Skeletal muscle tissue (tissue), 4 donors: ENCODE results near the gene AMT. TPM values are rescaled to one million over a fixed set of nuclear protein-coding genes. Genes with fewer than 3 reads are reported as not detected.

Experiments used
- H3K27ac ChIP-seq: one replicate; pipeline ENCODE4 v1.7.0; 2013; ENCODE audit warnings: mild to moderate bottlenecking, low read depth, low read length, inconsistent platforms
- H3K27me3 ChIP-seq, 3 donors: one replicate each; pipeline ENCODE4 v1.7.0; 2013; ENCODE audit warnings: low read length in 3 of 3; ENCODE audit not compliant: control insufficient read depth in 3 of 3, insufficient read depth in 3 of 3
- H3K36me3 ChIP-seq, 3 donors: one replicate each; pipeline ENCODE4 v1.7.0; 2013; ENCODE audit warnings: low read length in 3 of 3; ENCODE audit not compliant: control insufficient read depth in 3 of 3, insufficient read depth in 3 of 3
- H3K4me1 ChIP-seq, 3 donors: one replicate each; pipeline ENCODE4 v1.7.0; 2013; ENCODE audit warnings: low read length in 3 of 3, mild to moderate bottlenecking in 3 of 3; ENCODE audit not compliant: control insufficient read depth in 3 of 3, insufficient read depth in 3 of 3
- H3K4me3 ChIP-seq, 3 donors: one replicate each; pipeline ENCODE4 v1.7.0; 2013; ENCODE audit warnings: low read length in 3 of 3
- H3K9ac ChIP-seq, 3 donors: one replicate each; pipeline ENCODE4 v1.7.0; 2013; ENCODE audit warnings: low read length in 3 of 3, mild to moderate bottlenecking in 3 of 3, moderate library complexity in 2 of 3, low read depth in 1 of 3
- H3K9me3 ChIP-seq, 3 donors: one replicate each; pipeline ENCODE4 v1.7.0; 2013; ENCODE audit warnings: low read length in 3 of 3; ENCODE audit not compliant: control insufficient read depth in 3 of 3
- total RNA-seq: library from RNA; depleted of rRNA; stranded (reverse); fragments of >200 nt; gene quantifications from one replicate; pipeline ENCODE4 v1.2.3, GENCODE V29; 2014
- donor health status: Osteomylitis.

AMT gene, protein sequence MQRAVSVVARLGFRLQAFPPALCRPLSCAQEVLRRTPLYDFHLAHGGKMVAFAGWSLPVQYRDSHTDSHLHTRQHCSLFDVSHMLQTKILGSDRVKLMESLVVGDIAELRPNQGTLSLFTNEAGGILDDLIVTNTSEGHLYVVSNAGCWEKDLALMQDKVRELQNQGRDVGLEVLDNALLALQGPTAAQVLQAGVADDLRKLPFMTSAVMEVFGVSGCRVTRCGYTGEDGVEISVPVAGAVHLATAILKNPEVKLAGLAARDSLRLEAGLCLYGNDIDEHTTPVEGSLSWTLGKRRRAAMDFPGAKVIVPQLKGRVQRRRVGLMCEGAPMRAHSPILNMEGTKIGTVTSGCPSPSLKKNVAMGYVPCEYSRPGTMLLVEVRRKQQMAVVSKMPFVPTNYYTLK
- total RNA-seq = 2.6 TPM

- Histone ChIP-seq H3K9me3 (no peaks in the 10 kb centered on the region), H3K36me3 (peaks cover 25 to 51% (median 46%) of the 10 kb centered on the region in 3 donors), H3K27ac (no peak within 1 kb of the TSS), H3K4me3 (peak within 1 kb of the TSS in 1 of 3 donors; percentile 27), H3K4me1 (peaks cover 0 to 10% (median 2%) of the 10 kb centered on the region in 3 donors), H3K27me3 (no peaks in the 10 kb centered on the region), H3K9ac (peak within 1 kb of the TSS in 2 of 3 donors; percentile 4 to 17)
Observed at GRCh38 chr3:49422379-49423248, at the start of gene AMT. Gene AMT (minus strand): TSS chr3:49422473. CDS start chr3:49422450, 23 bp downstream.

GRCh38 chr3:49470714-49471420, 48.6 kb upstream of the AMT start:
- Histone ChIP-seq H3K27me3 (no peaks in the 10 kb centered on the region), H3K27ac (peak overlapping the region; percentile 99), H3K36me3 (peaks cover 0 to 2% (median 0%) of the 10 kb centered on the region in 3 donors), H3K4me1 (peaks cover 25 to 29% (median 27%) of the 10 kb centered on the region in 3 donors), H3K9me3 (no peaks in the 10 kb centered on the region), H3K9ac (peak overlapping the region; percentile 76 to 97 (median 94)), H3K4me3 (peak overlapping the region; percentile 72 to 91 (median 86))

GRCh38 chr3:49469936-49470713, 47.9 kb upstream of the AMT start, which contains the start of gene DAG1:
Gene DAG1 (plus strand): TSS chr3:49470267. CDS start chr3:49510535, 40,268 bp downstream.
- peak within 1 kb of the TSS; percentile 78 to 91 (median 86) for H3K4me3 ChIP-seq
- H3K27ac ChIP-seq = peak within 1 kb of the TSS; percentile 99
- peaks cover 0 to 2% (median 0%) of the 10 kb centered on the region in 3 donors for H3K36me3 ChIP-seq
- no peaks in the 10 kb centered on the region for H3K27me3 ChIP-seq
- H3K4me1 ChIP-seq = peaks cover 25 to 34% (median 27%) of the 10 kb centered on the region in 3 donors
- H3K9me3 ChIP-seq = no peaks in the 10 kb centered on the region
- peak within 1 kb of the TSS; percentile 92 to 97 (median 94) for H3K9ac ChIP-seq

GRCh38 chr3:49469037-49469935, 47.0 kb upstream of the AMT start:
- H3K36me3 ChIP-seq = peaks cover 0 to 2% (median 0%) of the 10 kb centered on the region in 3 donors
- no peaks in the 10 kb centered on the region for H3K27me3 ChIP-seq
- H3K9ac ChIP-seq = peak overlapping the region; percentile 88 to 92 (median 92)
- peak overlapping the region; percentile 99 for H3K27ac ChIP-seq
- peak overlapping the region; percentile 67 to 88 (median 78) for H3K4me3 ChIP-seq
- no peaks in the 10 kb centered on the region for H3K9me3 ChIP-seq
- H3K4me1 ChIP-seq = peaks cover 25 to 34% (median 27%) of the 10 kb centered on the region in 3 donors

DNA sequence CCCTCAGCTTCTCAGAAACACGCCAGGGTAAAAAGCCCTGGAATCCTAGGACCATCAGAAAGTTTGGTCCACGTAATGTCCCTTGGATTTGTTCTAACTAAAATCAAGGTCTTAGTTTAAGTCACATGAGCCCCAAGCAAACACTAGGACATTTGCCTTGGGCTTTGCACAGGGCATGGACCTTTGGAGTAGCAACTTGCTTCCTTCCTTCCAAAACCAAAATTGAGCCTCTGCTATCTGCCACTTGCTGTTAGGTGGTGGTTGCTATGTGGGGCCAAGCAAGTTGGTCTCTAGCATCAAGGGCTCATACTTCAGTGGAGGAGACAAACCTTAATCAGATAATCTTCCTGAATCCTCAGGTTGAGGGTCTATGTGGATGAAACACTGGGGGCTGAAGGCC, 43.8 kb upstream of the AMT start:
- peaks cover 0 to 2% (median 0%) of the 10 kb centered on the region in 3 donors for H3K36me3 ChIP-seq
- peaks cover 27 to 34% (median 28%) of the 10 kb centered on the region in 3 donors for H3K4me1 ChIP-seq
- H3K27ac ChIP-seq = peak overlapping the region; percentile 36

DNA sequence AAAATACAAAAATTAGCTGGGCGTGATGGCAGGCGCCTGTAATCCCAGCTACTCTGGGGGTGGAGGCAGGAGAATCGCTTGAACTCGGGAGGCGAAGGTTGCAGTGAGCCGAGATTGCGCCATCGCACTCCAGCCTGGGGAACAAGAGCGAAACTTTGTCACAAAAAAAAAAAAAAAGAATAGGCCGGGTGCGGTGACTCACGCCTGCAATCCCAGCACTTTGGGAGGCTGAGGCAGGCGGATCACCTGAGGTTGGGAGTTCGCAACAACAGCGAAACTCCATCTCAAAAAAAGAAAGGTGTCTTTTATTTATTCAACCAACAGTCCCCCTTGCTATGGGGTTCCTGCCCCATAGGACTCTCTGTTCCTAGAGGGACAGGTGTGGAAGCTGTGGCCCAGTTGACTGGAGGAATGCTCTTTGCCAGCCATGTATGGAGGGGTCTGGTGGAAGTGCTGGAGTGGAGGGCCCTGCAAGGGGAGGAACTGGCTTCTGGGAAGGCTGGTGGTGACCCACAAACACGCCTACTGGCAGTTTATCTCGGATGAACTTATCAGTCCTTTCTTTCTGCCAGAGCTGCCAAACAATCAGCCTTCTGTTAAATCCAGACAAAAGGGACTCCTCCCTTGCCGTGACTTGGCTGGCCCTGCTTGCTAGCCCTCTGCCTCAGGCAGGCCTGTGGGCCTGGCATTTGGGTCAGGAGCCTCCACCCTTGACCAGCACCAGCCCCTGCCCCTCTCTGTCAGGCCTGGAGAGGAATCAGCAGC, 43.2 kb upstream of the AMT start:
- peak overlapping the region in 1 of 3 donors; percentile 38 for H3K9ac ChIP-seq

More for the DNA sequence above, 43.8 kb upstream of the AMT start:
- H3K4me3 ChIP-seq = no peak overlapping the region
- H3K9me3 ChIP-seq = no peaks in the 10 kb centered on the region
- H3K9ac ChIP-seq = no peak overlapping the region
- H3K27me3 ChIP-seq = no peaks in the 10 kb centered on the region

DNA sequence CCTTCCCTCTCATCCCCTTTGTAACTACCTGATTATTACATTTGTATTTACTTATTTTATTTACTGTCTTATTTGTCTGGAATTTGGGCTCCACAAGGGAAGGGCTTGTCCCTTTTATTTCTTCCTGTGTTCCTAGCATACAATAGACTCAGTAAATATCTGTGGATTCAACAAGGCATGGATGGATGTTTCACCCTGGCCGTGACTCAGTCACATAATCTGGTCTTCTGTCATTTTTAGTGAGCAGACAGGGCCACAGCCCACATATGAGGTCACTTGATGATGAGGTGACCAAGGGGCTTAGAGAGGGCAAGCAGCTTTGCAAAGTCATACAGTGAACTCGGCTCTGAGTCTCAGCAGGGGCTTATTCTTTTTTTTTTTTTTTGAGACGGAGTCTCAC, 39.9 kb upstream of the AMT start:
- Histone ChIP-seq H3K27me3 (no peaks in the 10 kb centered on the region), H3K36me3 (no peaks in the 10 kb centered on the region), H3K4me1 (peaks cover 18 to 26% (median 20%) of the 10 kb centered on the region in 3 donors), H3K4me3 (no peak overlapping the region), H3K9ac (peak overlapping the region in 1 of 3 donors; percentile 37), H3K27ac (peak overlapping the region; percentile 4), H3K9me3 (no peaks in the 10 kb centered on the region)

More for the DNA sequence above, 43.2 kb upstream of the AMT start:
- Histone ChIP-seq H3K4me3 (no peak overlapping the region), H3K9me3 (no peaks in the 10 kb centered on the region), H3K27ac (peak overlapping the region; percentile 36), H3K27me3 (no peaks in the 10 kb centered on the region), H3K36me3 (no peaks in the 10 kb centered on the region), H3K4me1 (peaks cover 26 to 35% (median 31%) of the 10 kb centered on the region in 3 donors)
